ENCODE measurements around the gene LRMDA.
"Not testable (repeated sequence)": the region's sequence is repeated elsewhere in the genome, so short reads cannot be mapped to it uniquely, and the experiment has no call there.

Gene LRMDA

GRCh38 chr10:76504823-76505222 lies 1073.4 kb downstream of the LRMDA start:
- no peak overlapping the region for H3K4me3 ChIP-seq (ENCODE audit: low read length)
- TF ChIP-seq ZNF274 (IDR thresholded peaks at IDR 0.05; ENCODE audit: low read depth, low read length) = no peak

- no peak for TF ChIP-seq ZNF274 (IDR thresholded peaks at IDR 0.05; ENCODE audit: low read depth, low read length)
Observed at GRCh38 chr10:76509446-76509845, 1078.0 kb downstream of the LRMDA start.

GRCh38 chr10:76514321-76514720 lies 1082.9 kb downstream of the LRMDA start:
- TF ChIP-seq ZNF274 (IDR thresholded peaks at IDR 0.05; ENCODE audit: low read depth, low read length) = no peak
- no peak overlapping the region for H3K4me3 ChIP-seq (ENCODE audit: low read length)

More at GRCh38 chr10:76509446-76509845, 1078.0 kb downstream of the LRMDA start:
- H3K4me3 ChIP-seq (ENCODE audit: low read length) = no peak overlapping the region

- no peak for TF ChIP-seq ZNF274 (IDR thresholded peaks at IDR 0.05; ENCODE audit: low read depth, low read length)
- no peak overlapping the region for H3K4me3 ChIP-seq (ENCODE audit: low read length)
Observed at GRCh38 chr10:76514869-76515268, 1083.4 kb downstream of the LRMDA start.

GRCh38 chr10:76522547-76522946 lies 1091.1 kb downstream of the LRMDA start:
- no peak overlapping the region for H3K4me3 ChIP-seq (ENCODE audit: low read length)
- no peak for TF ChIP-seq ZNF274 (IDR thresholded peaks at IDR 0.05; ENCODE audit: low read depth, low read length)

GRCh38 chr10:76523246-76523645 lies 1091.8 kb downstream of the LRMDA start:
- TF ChIP-seq ZNF274 (IDR thresholded peaks at IDR 0.05; ENCODE audit: low read depth, low read length) = no peak
- H3K4me3 ChIP-seq (ENCODE audit: low read length) = no peak overlapping the region

GRCh38 chr10:76523791-76524351 lies 1092.4 kb downstream of the LRMDA start:
- TF ChIP-seq ZNF274 (IDR thresholded peaks at IDR 0.05; ENCODE audit: low read depth, low read length) = no peak

GRCh38 chr10:76526833-76527232 lies 1095.4 kb downstream of the LRMDA start:
- not testable (repeated sequence) for H3K4me3 ChIP-seq (ENCODE audit: low read length)

More at GRCh38 chr10:76523791-76524351, 1092.4 kb downstream of the LRMDA start:
- H3K4me3 ChIP-seq (ENCODE audit: low read length) = no peak overlapping the region

GRCh38 chr10:76540331-76540730 lies 1108.9 kb downstream of the LRMDA start:
- no peak overlapping the region for H3K4me3 ChIP-seq (ENCODE audit: low read length)
- TF ChIP-seq ZNF274 (IDR thresholded peaks at IDR 0.05; ENCODE audit: low read depth, low read length) = no peak

GRCh38 chr10:76540786-76541185 lies 1109.4 kb downstream of the LRMDA start:
- TF ChIP-seq ZNF274 (IDR thresholded peaks at IDR 0.05; ENCODE audit: low read depth, low read length) = no peak
- H3K4me3 ChIP-seq (ENCODE audit: low read length) = no peak overlapping the region

- TF ChIP-seq ZNF274 (IDR thresholded peaks at IDR 0.05; ENCODE audit: low read depth, low read length) = no peak
Observed at GRCh38 chr10:76541852-76542251, 1110.4 kb downstream of the LRMDA start.

GRCh38 chr10:76542307-76542930 lies 1111.0 kb downstream of the LRMDA start:
- TF ChIP-seq ZNF274 (IDR thresholded peaks at IDR 0.05; ENCODE audit: low read depth, low read length) = no peak
- no peak overlapping the region for H3K4me3 ChIP-seq (ENCODE audit: low read length)

More at GRCh38 chr10:76541852-76542251, 1110.4 kb downstream of the LRMDA start:
- no peak overlapping the region for H3K4me3 ChIP-seq (ENCODE audit: low read length)

GRCh38 chr10:76543655-76544054 lies 1112.2 kb downstream of the LRMDA start:
- H3K4me3 ChIP-seq (ENCODE audit: low read length) = no peak overlapping the region
- TF ChIP-seq ZNF274 (IDR thresholded peaks at IDR 0.05; ENCODE audit: low read depth, low read length) = no peak

- H3K4me3 ChIP-seq (ENCODE audit: low read length) = no peak overlapping the region
- TF ChIP-seq ZNF274 (IDR thresholded peaks at IDR 0.05; ENCODE audit: low read depth, low read length) = no peak
Observed at GRCh38 chr10:76544789-76545188, 1113.4 kb downstream of the LRMDA start.

- TF ChIP-seq ZNF274 (IDR thresholded peaks at IDR 0.05; ENCODE audit: low read depth, low read length) = no peak
- no peak overlapping the region for H3K4me3 ChIP-seq (ENCODE audit: low read length)
Observed at GRCh38 chr10:76546411-76546810, 1115.0 kb downstream of the LRMDA start.

Data from GM08714 (cell line).